ENCODE results near the gene BPHL.

Gene BPHL

DNA sequence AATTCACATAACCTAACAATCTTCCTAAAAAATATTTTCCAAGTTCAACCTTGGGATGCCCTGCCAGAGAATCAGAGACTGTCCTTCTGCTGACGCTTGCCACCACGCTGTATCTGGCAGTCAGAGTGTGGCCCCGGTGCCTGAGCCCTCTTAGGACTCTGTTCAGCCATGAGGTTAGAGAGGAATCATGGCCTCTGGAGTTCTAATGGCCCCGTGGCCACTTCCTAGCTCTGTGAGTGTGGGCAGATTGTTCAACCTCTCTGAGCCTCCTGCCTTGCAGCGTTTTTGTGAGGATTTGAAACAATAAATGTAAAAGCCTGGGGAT lies 2.2 kb downstream of the BPHL start:
- in situ Hi-C loops (cut with MboI; ENCODE audit: low sequenced_read_pairs), result loop anchor here (10.0 kb wide), 1 partner anchor 134 kb away; the partner anchor contains the start of gene PSMG4

DNA sequence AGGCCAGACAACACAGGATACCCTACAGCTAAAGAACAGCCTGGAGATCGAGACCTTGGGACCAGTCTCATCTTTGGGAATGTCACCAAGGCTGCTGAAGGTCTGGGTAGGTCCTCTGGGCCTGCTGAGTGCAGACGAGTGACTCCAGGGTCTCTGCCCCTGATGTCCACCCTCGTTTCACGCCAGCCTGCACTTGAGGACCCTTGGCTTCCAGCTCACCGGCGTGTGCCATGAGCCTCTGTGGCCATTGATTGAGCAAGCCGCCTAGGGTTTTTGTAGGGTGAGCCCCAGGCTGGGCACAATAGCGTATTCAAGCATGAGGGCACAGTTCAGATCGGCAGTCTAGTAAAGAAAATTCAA lies 4.3 kb downstream of the BPHL start:
- in situ Hi-C loops (cut with MboI; ENCODE audit: low sequenced_read_pairs), result loop anchor here (10.0 kb wide), 1 partner anchor 132 kb away; the partner anchor contains the start of gene PSMG4

DNA sequence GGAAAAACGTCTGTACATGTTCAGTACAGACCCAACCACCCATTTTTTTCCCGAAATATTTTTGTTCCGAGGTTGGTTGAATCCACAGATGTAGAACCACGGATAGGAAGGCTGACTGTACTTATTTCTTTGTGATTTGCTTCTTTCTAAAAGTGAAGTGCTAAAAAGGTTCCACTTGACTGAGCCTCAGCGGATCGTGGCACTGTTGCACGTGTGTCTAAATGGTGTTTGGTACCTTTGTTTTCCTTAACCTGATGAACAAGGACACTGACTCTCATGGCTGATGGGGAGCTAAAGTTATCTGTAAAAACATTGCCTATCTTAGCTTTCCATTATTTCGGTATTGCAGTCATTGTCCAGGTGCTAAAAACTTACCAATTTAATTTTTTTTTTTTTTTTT lies 6.2 kb downstream of the BPHL start:
- in situ Hi-C loops (cut with MboI; ENCODE audit: low sequenced_read_pairs), result loop anchor here (10.0 to 25.0 kb wide), 2 partner anchors 130 to 613 kb away; partner anchors contain the start of gene PSMG4

DNA sequence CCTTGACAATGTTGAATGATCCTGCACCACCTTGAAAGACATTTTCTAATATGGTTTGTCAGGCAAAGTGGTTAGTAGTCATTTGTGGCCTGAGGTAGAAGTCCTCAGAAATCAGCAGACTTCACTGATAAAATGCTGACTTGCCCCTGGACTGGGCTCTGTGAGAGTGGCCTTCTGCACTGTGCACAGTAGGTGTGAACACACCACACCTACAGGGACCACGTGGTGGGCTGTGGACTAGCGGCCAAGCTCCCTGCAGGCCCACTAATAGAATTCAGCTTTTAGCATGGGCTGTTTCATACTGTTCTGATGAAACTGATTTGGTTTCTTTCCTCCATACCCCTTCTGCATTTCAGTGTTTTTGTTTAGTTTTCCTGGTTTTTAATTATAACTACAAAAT lies 7.3 kb downstream of the BPHL start:
- in situ Hi-C loops (cut with MboI; ENCODE audit: low sequenced_read_pairs), result loop anchor here (10.0 to 25.0 kb wide), 2 partner anchors 129 to 611 kb away; partner anchors contain the start of gene PSMG4

DNA sequence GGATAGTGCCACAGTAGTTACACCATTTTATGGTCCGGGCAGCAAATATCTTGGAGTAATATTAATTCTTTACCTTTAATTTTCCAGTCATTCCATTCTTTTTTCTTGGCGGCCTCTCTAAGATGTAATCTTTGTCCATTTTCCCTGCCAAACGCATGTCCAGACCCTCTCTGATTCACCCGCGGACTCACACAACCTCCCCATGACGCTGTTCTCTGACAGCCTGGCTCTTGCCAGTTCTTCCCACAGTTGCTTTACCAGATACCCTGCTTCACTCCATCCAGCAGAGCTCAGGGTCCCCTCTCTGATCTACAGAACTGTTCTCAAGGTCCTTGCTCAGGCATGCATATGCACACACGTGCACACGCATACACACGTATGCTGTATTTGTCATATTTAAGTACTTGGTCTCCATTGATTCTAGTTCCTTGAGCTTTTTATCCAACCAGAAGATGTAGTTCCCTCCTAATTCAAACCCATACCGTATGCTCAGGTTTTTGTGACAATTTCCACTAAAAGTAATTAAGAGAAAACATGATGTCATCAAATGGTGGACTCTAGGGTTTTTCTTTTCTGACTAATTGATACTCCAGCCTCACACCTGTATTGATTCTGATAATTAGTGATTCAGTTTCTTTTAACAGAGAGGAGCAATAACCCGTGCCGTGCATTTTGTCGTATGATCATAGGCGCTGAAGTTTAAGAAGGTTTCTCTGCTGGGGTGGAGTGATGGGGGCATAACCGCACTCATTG lies 10.0 kb downstream of the BPHL start:
- in situ Hi-C loops (cut with MboI; ENCODE audit: low sequenced_read_pairs), result loop anchor here (10.0 to 25.0 kb wide), 2 partner anchors 126 to 609 kb away; partner anchors contain the start of gene PSMG4

DNA sequence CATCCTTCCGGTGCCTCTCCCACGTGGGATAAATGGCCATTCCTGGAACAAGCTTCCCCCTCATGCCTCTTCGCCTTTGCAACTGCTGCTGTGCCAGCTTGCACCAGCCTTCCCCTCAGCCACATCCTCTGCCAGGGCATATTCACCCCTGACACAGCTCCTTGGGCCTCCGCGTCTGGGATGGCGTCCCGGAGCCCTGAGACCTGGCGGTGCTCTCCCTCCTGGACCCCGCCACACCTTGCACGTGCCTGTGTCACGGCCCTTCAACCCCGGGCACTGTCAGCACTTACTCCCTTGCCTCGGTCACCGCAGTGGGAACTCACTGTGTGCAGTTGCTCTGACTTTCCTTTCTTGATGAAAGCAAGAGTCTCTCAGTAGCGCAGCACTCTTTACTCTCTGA lies 13.2 kb downstream of the BPHL start:
- in situ Hi-C loops (cut with MboI; ENCODE audit: low sequenced_read_pairs), result loop anchor here (25.0 kb wide), 1 partner anchor 606 kb away; no protein-coding TSS in a partner anchor

DNA sequence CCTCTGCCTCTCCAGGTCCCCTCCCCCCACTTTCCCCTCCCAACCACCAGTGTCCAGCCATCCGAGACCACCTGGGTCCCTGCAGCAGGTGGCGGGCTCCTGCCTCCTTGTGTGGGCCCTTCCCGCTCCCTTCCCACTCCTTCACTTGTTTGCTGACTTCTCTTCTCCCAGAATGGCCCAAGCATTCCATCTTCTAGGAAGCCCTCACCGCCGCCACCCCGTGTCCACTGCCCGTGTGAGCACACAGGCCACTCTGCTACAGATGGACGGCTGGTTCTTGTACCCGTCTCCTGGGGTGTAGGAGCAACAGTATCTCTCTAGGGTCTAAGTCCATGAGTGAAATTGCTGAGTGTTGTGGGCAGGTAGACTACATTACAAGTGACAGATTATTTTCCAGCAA lies 15.0 kb downstream of the BPHL start:
- in situ Hi-C loops (cut with MboI; ENCODE audit: low sequenced_read_pairs), result loop anchor here (25.0 kb wide), 1 partner anchor 604 kb away; no protein-coding TSS in a partner anchor

DNA sequence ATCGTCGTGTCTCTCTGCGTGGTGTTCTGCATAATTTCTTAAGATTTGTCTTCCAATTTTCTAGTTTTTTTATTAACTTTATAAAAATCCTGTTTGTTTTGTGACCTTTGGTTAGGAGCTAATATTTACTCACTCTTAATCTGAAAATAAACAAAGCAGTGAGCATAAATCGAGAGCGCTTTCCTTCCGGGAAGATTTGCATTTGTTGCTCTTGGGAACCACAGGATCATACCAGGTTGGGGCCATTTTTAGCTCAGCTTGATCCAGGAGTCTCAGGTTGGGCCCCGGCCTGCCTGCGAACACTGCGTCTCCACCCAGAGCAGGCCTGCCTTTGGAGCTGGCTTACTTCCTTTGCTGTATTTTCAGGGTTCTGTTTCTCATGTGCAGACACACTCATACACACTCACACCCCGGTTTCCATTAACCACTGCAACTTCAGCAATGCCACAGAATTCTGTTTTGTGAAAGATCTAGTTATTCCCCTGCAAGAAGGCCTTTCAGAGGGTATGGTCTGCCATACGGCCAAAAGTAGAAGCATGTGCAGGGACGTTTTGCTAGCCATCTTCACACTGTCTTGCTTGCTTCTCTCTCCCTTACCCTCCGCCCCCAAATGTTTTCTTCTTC lies 17.3 kb downstream of the BPHL start:
- in situ Hi-C loops (cut with MboI; ENCODE audit: low sequenced_read_pairs), result loop anchor here (25.0 kb wide), 1 partner anchor 602 kb away; no protein-coding TSS in a partner anchor

DNA sequence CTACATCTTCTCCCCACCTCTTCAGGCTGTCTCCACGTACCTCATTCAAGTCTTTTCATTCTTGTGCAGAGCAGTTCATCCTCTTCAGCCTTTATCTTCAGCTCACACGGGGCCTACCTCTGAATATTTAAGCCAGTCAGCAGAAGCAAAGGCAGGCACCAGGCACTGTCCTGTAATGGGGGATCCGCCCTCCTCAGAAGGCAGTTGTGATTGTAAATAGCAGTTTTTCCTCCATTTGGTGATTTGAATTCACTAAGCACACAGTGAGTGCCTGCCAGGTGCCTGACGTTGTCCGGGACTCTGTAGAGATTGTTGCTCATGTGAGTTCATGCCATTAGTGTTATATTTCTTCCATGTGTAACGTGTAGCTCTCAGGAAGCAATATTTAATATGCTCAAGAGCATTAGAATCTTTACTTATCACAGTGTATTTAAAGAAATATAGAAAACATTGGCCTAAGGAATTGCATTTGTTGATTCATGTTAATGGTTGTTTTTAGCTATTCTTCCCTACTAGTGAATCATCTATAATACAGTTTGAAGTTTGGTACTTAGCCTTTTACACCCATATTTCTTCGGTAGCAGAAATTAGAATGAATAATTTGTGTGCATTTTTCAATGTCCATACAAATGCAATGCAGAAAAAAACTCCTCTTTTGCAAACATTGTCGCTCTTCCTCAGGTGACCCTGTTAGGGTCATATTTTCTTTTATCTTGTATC lies 17.9 kb downstream of the BPHL start:
- in situ Hi-C loops (cut with MboI; ENCODE audit: low sequenced_read_pairs), result loop anchor here (25.0 kb wide), 1 partner anchor 601 kb away; no protein-coding TSS in a partner anchor

DNA sequence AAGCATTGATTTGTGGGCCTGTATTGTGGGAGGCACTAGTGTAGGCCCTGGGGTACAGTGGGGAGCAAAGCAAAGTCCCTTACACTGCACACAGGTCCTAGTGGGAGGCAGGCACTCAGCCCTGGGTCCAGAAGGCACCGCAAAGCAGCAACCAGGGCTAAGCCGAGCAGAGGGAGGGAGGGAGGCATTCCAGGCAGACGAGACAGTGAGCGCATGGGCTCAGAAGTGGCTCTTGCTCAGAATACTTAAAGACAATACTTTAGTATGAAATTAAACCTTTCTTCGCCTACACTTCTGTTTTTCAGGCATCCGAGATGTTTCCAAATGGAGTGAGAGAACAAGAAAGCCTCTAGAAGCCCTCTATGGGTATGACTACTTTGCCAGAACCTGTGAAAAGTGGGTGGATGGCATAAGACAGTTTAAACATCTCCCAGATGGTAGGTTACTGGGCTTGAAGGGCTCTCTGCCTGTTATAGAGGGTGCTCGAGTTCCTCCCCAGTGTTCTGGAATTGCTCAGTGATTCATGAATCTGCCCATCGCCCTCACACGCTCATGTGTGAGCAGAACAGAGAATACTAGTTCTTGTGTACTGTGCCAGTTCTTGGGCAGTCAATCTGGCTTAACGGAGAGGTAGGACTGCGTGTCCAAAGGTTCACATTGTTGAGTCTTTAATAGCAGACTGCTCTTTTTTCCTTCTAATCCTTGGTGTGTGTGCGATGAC lies 18.7 kb downstream of the BPHL start:
- in situ Hi-C loops (cut with MboI; ENCODE audit: low sequenced_read_pairs), result loop anchor here (25.0 kb wide), 1 partner anchor 600 kb away; no protein-coding TSS in a partner anchor

DNA sequence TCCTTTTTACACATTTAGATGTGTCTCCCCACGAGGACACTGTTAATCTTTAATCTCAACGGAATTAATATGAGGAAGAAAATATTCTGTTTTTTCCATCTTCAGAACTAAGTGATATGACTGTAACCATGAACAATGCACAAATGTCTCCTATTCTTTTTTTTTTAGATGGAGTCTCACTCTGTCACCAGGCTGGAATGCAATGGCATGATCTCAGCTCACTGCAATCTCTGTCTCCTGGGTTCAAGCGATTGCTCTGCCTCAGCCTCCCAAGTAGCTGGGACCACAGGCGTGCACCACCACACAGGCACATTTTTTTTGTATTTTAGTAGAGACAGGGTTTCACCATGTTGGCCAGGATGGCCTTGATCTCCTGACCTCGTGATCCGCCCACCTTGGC lies 19.4 kb downstream of the BPHL start:
- in situ Hi-C loops (cut with MboI; ENCODE audit: low sequenced_read_pairs), result loop anchor here (25.0 kb wide), 1 partner anchor 599 kb away; no protein-coding TSS in a partner anchor

DNA sequence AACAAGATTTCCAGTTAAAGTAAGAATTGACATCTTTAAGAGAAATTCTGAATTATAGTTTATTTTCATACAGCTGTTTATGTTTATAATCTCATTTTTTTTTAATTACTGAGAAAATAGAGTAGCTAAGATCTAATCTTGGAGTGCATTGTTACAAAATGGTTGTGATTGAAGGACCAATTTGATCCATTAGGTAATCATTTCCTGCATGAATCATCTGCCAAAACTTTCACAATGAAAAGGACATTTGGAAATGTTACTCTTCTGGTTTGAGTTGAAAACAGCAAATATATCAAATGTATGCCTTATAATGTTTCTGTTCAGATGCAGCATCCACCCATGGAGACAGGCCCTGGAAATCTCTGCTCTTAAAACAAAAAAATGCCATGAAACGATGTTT lies 19.8 kb downstream of the BPHL start:
- in situ Hi-C loops (cut with MboI; ENCODE audit: low sequenced_read_pairs), result loop anchor here (25.0 kb wide), 1 partner anchor 599 kb away; no protein-coding TSS in a partner anchor

DNA sequence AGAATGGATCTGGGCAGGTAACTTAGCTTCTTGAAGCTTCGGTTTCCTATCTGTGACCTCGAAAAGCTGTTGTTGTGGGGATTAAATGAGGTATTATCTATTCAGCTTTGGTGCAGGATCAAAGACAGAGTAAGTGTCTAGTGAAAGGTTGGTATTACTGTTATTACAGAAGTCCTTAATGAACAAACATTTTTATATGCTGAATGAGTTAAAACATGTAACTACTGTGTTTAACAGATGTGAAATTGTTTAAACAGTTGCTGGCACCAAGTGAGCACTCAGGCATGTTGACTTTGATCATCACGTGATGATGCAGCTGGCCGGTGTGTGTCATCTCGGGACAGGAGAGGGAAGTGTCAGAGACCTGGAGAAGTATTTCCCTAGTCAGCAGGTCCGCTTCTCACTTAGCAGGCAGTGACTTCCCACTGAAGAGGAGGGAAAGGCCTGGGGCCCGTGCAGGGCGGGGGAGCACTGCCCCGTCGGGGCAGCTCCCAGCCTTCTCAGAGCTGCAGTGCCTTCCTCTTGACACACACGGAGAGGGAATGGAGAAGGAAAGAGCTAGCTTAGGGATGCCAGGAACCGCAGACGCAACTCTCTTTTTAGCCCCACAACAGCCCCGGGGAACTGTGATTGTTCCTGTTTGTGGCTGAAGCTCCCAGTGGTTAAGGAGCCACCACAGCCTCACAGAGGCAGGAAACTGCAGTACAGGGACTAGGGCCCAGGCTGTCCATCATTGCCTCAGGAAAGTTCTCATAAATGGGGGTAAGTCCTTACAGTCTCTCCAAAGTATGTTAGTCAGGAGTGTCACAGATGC lies 20.8 kb downstream of the BPHL start:
- in situ Hi-C loops (cut with MboI; ENCODE audit: low sequenced_read_pairs), result loop anchor here (25.0 kb wide), 1 partner anchor 598 kb away; no protein-coding TSS in a partner anchor

DNA sequence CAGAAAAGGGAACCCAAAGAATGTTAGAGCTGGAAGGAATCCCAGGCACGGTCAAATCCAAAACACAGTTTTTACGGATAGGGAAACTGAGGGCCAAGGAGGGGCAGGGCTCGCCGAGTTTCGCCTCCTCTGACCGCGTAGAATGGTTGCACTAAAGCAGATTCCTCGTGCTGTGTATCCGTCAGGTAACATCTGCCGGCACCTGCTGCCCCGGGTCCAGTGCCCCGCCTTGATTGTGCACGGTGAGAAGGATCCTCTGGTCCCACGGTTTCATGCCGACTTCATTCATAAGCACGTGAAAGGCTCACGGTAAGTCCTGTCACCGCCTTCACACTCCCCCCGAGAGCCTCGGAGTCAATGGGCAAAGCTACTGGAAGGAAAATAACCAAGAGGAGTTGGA lies 21.7 kb downstream of the BPHL start:
- in situ Hi-C loops (cut with MboI; ENCODE audit: low sequenced_read_pairs), result loop anchor here (25.0 kb wide), 1 partner anchor 597 kb away; no protein-coding TSS in a partner anchor

DNA sequence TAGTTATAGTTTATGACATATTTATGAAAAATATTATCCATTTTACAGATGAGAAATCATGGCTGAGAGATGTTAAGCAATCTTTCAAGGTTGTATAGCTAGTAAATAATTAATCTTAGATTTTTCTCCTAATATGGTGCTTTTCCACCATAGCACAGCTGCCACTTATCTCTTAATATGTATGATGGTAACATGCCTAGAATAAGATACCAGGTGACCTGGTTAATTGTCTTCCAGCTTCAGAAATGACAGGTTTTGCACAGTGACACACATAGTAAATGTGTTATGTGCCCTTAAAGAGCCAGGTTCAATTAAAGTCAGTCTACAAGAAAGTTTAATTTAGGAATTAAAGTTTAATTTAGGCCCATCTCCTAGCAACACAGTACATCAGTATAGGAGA lies 24.0 kb downstream of the BPHL start:
- in situ Hi-C loops (cut with MboI; ENCODE audit: low sequenced_read_pairs), result loop anchor here (25.0 kb wide), 1 partner anchor 595 kb away; no protein-coding TSS in a partner anchor

DNA sequence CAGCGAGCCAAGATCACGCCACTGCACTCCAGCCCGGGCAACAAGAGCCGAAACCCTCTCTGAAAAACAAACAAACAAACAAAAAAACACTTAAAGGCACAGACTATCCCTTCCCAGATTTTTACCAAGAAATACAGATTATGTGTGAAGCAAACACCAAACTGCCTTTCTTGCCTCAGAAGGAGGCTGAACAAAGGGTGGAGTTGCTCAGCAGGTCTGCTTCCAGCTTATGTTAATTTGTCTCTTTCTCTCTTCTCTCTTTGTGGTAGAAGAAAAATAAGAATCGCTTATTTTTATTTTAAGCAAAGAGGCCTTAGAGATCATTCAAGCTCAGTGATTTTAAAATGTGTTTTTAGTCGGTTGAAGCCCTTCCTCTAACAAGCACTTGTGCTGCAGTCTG lies 24.6 kb downstream of the BPHL start:
- in situ Hi-C loops (cut with MboI; ENCODE audit: low sequenced_read_pairs), result loop anchor here (25.0 kb wide), 1 partner anchor 594 kb away; no protein-coding TSS in a partner anchor

DNA sequence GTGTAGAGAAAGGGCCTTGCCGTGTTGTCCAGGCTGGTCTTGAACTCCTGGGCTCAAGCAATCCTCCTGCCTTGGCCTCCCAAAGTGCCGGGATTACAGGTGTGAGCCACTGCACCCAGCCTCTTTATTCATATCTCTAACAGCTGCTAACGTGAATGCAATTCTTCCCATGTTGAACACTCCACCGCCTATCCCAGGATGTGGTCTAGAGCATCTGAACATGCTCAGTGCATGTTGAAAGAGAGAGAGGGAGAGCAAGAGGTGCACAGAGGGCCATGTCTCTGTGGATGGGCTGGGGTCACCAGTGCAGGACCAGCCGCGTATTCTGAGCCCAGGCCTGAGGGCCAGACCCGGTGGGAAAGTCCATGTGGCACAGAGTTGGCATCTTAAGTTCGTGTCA lies 26.1 kb downstream of the BPHL start:
- in situ Hi-C loops (cut with MboI; ENCODE audit: low sequenced_read_pairs), result loop anchor here (25.0 kb wide), 1 partner anchor 593 kb away; no protein-coding TSS in a partner anchor

DNA sequence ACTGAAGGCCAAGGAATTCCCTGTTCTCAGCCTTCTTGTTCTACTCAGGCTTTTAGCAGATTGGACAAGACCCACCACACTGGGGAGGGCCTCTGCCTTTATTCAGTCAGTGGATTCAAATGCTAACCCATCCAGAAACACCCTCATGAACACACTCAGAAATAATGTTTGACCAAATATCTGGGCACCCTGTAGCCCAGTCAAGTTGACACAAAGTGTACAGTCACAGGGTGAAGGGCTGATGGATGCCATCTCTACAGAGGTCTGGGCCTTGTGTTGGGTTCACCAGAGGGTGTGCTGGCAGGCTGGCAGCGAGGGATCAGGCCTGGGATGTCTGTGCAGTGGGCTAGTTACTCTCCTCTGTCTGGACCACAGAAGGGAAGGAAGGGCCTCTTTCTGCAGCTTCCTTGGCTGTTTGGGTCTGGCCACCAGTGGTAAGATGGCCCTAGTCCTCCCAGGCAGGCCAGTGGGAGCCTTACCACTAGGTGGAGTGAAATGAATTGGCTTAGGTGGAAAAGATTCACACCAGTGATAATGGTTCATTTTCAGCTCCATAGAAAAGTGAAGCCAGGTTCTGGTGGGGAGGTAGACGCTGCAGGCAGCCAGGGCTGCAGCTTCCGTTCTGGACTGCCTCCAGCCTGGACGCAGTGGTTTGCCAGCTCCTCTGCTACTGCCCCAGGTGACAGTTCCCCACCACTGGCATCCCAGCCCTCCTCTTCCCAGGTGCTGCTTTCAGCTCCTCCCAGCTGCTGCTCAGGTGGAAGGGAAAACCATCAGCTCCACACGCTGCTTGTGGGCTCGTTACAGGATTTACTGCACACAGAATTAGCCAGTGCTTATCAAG lies 29.6 kb downstream of the BPHL start:
- in situ Hi-C loops (cut with MboI; ENCODE audit: low sequenced_read_pairs), result loop anchor here (25.0 kb wide), 1 partner anchor 589 kb away; no protein-coding TSS in a partner anchor
